IMR-90 (cell line): ENCODE measurements around the gene ZCCHC24. TPM values are rescaled to one million over a fixed set of nuclear protein-coding genes. Genes with fewer than 3 reads are reported as not detected.

Experiments used
- ATAC-seq: fragments of 200-7000 bp; cut with Tn5 transposase; 2 replicates; pipeline ENCODE4 v1.9.1; 2020; ENCODE audit warnings: low read depth, mild to moderate bottlenecking, moderate library complexity
- BruUV-seq: library from RNA; stranded (reverse); fragments of 400-500 nt; replicated peaks from 2 replicates; lab custom pipeline; 2021; lab: Mats Ljungman, UMichigan
- CTCF ChIA-PET: fragments of 300-600 bp; formaldehyde crosslinking; extraction: SDS; loops from one replicate; lab custom pipeline; 2021; ENCODE audit warnings: antibody characterized with exemption; lab: Yijun Ruan, JAX
- POLR2A ChIA-PET: fragments of 300-600 bp; sonication (Branson Sonifier 250); formaldehyde crosslinking; loops from one replicate; lab custom pipeline; 2022; ENCODE audit warnings: antibody characterized with exemption; ENCODE audit not compliant: unreplicated experiment; lab: Charles Lee
- DNase-seq: peaks from one replicate; pipeline ENCODE4 v3.0.0; 2013
- H2AFZ ChIP-seq: replicated peaks from 2 replicates; pipeline ENCODE3; 2013; ENCODE audit warnings: low read length, mild to moderate bottlenecking; ENCODE audit not compliant: poor library complexity
- H2AK5ac ChIP-seq: 2 replicates; pipeline ENCODE4 v1.6.1; 2013; ENCODE audit warnings: low read depth, low read length, inconsistent platforms
- H2AK9ac ChIP-seq: replicated peaks from 2 replicates; pipeline ENCODE3; 2013; ENCODE audit warnings: mild to moderate bottlenecking, low read depth, low read length, moderate library complexity; ENCODE audit not compliant: poor library complexity
- H2BK120ac ChIP-seq: 2 replicates; pipeline ENCODE4 v1.6.1; 2013; ENCODE audit warnings: low read depth, low read length, inconsistent platforms
- H2BK15ac ChIP-seq: 3 replicates; pipeline ENCODE4 v1.6.1; 2013; ENCODE audit warnings: low read depth, low read length, inconsistent platforms
- H2BK20ac ChIP-seq: 2 replicates; pipeline ENCODE4 v1.6.1; 2013; ENCODE audit warnings: low read depth, mild to moderate bottlenecking, inconsistent platforms, low read length, moderate library complexity
- H2BK5ac ChIP-seq: 2 replicates; pipeline ENCODE4 v1.6.1; 2013; ENCODE audit warnings: mild to moderate bottlenecking, low read depth, low read length, inconsistent platforms; ENCODE audit not compliant: poor library complexity, severe bottlenecking
- H3K14ac ChIP-seq: replicated peaks from 2 replicates; pipeline ENCODE4 v1.6.1; 2013; ENCODE audit warnings: low read depth, low read length, inconsistent platforms
- H3K18ac ChIP-seq: 2 replicates; pipeline ENCODE4 v1.6.1; 2013; ENCODE audit warnings: low read depth, low read length, control low read depth
- H3K23ac ChIP-seq: 2 replicates; pipeline ENCODE4 v1.6.1; 2013; ENCODE audit warnings: low read depth, low read length, inconsistent platforms
- H3K27ac ChIP-seq: 2 replicates; pipeline ENCODE4 v1.5.1; 2013; ENCODE audit warnings: mild to moderate bottlenecking, control low read depth, low read length; ENCODE audit not compliant: insufficient read depth
- H3K27me3 ChIP-seq: 2 replicates; pipeline ENCODE4 v1.6.1; 2013; ENCODE audit warnings: low read length; ENCODE audit not compliant: control insufficient read depth, insufficient read depth
- H3K36me3 ChIP-seq: 2 replicates; pipeline ENCODE4 v1.6.1; 2013; ENCODE audit warnings: low read length, mixed read lengths; ENCODE audit not compliant: control insufficient read depth, insufficient read depth
- H3K4ac ChIP-seq: 2 replicates; pipeline ENCODE4 v1.6.1; 2013; ENCODE audit warnings: low read depth, low read length, inconsistent platforms
- H3K4me1 ChIP-seq: 2 replicates; pipeline ENCODE4 v1.6.1; 2013; ENCODE audit warnings: low read length, mixed read lengths; ENCODE audit not compliant: control insufficient read depth, insufficient read depth
- H3K4me2 ChIP-seq: 2 replicates; pipeline ENCODE4 v1.6.1; 2013; ENCODE audit warnings: low read depth, mild to moderate bottlenecking, control low read depth, low read length, moderate library complexity
- H3K4me3 ChIP-seq: 2 replicates; pipeline ENCODE4 v1.5.1; 2013; ENCODE audit warnings: low read depth, mild to moderate bottlenecking, control low read depth, low read length, moderate library complexity; ENCODE audit not compliant: insufficient read depth
- H3K56ac ChIP-seq: 2 replicates; pipeline ENCODE4 v1.6.1; 2013; ENCODE audit warnings: low read length, inconsistent platforms; ENCODE audit not compliant: insufficient read depth; ENCODE audit errors: extremely low read depth
- H3K79me1 ChIP-seq, 2 experiments: 2 replicates each; pipeline ENCODE4 v1.6.1; 2013; ENCODE audit warnings: low read length in 2 of 2, inconsistent platforms in 1 of 2, low read depth in 1 of 2
- H3K9ac ChIP-seq: 2 replicates; pipeline ENCODE4 v1.6.1; 2013; ENCODE audit warnings: low read depth, low read length, control low read depth
- H3K9me1 ChIP-seq: 2 replicates; pipeline ENCODE4 v1.6.1; 2013; ENCODE audit warnings: low read length, inconsistent platforms; ENCODE audit not compliant: insufficient read depth
- H3K9me3 ChIP-seq: 2 replicates; pipeline ENCODE4 v1.6.1; 2013; ENCODE audit warnings: low read length; ENCODE audit not compliant: control insufficient read depth, insufficient read depth
- H4K20me1 ChIP-seq: 2 replicates; pipeline ENCODE4 v1.6.1; 2013; ENCODE audit warnings: low read length, inconsistent platforms; ENCODE audit not compliant: insufficient read depth
- H4K5ac ChIP-seq: 2 replicates; pipeline ENCODE4 v1.6.1; 2013; ENCODE audit warnings: mild to moderate bottlenecking, low read depth, low read length, control low read depth
- H4K8ac ChIP-seq, 2 experiments: 2 replicates each; pipeline ENCODE4 v1.6.1; 2013; ENCODE audit warnings: low read depth in 2 of 2, low read length in 2 of 2, control low read depth in 1 of 2, inconsistent platforms in 1 of 2
- H4K91ac ChIP-seq: 2 replicates; pipeline ENCODE4 v1.6.1; 2013; ENCODE audit warnings: low read depth, low read length, inconsistent platforms; ENCODE audit not compliant: insufficient read depth
- BHLHE40 ChIP-seq: fragments of 150-350 bp; IDR thresholded peaks from 2 replicates; pipeline ENCODE4 v1.6.1; 2016; ENCODE audit warnings: mild to moderate bottlenecking, low read depth, low read length
- FOS ChIP-seq: fragments of 150-350 bp; IDR thresholded peaks from 2 replicates; pipeline ENCODE4 v1.6.1; 2016; ENCODE audit warnings: low read depth, low read length
- MAFK ChIP-seq: IDR thresholded peaks from 2 replicates; pipeline ENCODE4 v1.6.1; 2012; ENCODE audit warnings: low read depth, low read length, improper control_type of control experiment
- NFE2L2 ChIP-seq: fragments of 150-350 bp; IDR thresholded peaks from 2 replicates; pipeline ENCODE4 v1.6.1; 2016; ENCODE audit warnings: low read depth, mild to moderate bottlenecking, low read length
- USF2 ChIP-seq: fragments of 150-350 bp; IDR thresholded peaks from 2 replicates; pipeline ENCODE4 v1.6.1; 2017; ENCODE audit warnings: mild to moderate bottlenecking, antibody characterized with exemption, low read length, low read depth
- WGBS, 2 experiments: methylation state at CpG; one replicate each; pipeline versions ENCODE4 v1.1.5 to v1.1.7; 2013; ENCODE audit warnings: missing lambda C conversion rate in 2 of 2; ENCODE audit not compliant: insufficient read length in 1 of 2; ENCODE audit errors: extremely low coverage in 2 of 2; 5-methylcytosine and 5-hydroxymethylcytosine counted together
- dilution Hi-C: fragments of 300-500 bp; cut with HindIII; formaldehyde crosslinking; loops from one replicate; pipeline ENCODE4 v1.14.3; 2018; ENCODE audit warnings: low sequenced_read_pairs; ENCODE audit not compliant: unreplicated experiment
- in situ Hi-C: fragments of 300-500 bp; cut with MboI; formaldehyde crosslinking; loops from 3 replicates; pipeline ENCODE4 v1.14.3; 2019; ENCODE audit warnings: low sequenced_read_pairs, inconsistent platforms, mixed read lengths
- intact Hi-C: fragments of 100-400 bp; cut with micrococcal nuclease; formaldehyde crosslinking; loops from 2 replicates; pipeline ENCODE4 v1.10.0; 2022
- polyA plus RNA-seq, 3 experiments: library from polyadenylated mRNA; depleted of rRNA; stranded (reverse); fragments of >200 nt; gene quantifications; 2 replicates each; pipeline ENCODE4 v1.2.3, GENCODE V29; 2012; ENCODE audit warnings: low replicate concordance in 1 of 3
- total RNA-seq: library from RNA; depleted of rRNA; stranded (reverse); fragments of >200 nt; gene quantifications from 2 replicates; pipeline ENCODE4 v1.2.3, GENCODE V29; 2012

Gene ZCCHC24
- total and polyA plus RNA-seq, 2 of the 4 experiments (the other 2 are of a cell fraction), result 15.1 to 25.9 TPM

GRCh38 chr10:79336739-79337138 is 108.7 kb downstream of the ZCCHC24 start:
- Histone ChIP-seq H2BK20ac (peak overlapping the region; percentile 59), H3K4me1 (peaks cover 5% of the 10 kb centered on the region; the same call in 1 of the 2 replicates), H4K91ac (peak overlapping the region; percentile 38; the same call in 1 of the 2 replicates), H3K27ac (no peak overlapping the region), H2BK120ac (peak overlapping the region; percentile 98), H3K36me3 (no peaks in the 10 kb centered on the region), H3K14ac (peak overlapping the region; percentile 77; the same call in 1 of the 2 replicates), H3K4me3 (no peak overlapping the region), H3K9me3 (no peaks in the 10 kb centered on the region), H2BK5ac (no peak overlapping the region), H3K4me2 (no peak overlapping the region), H3K4ac (peak overlapping the region; percentile 98; the same call in 1 of the 2 replicates), H3K18ac (peak overlapping the region; percentile 18; the same call in 1 of the 2 replicates), H3K79me1 (no peaks in the 10 kb centered on the region; a peak in 1 of 4 replicates), H3K23ac (peak overlapping the region; percentile 65; the same call in 1 of the 2 replicates), H3K9ac (no peak overlapping the region), H3K27me3 (no peaks in the 10 kb centered on the region), H2AK5ac (peak overlapping the region; percentile 92), H3K9me1 (peaks cover 10% of the 10 kb centered on the region; the same call in 1 of the 2 replicates), H3K56ac (no peak overlapping the region), H2AK9ac (peak overlapping the region; percentile 61), H2AFZ (peak overlapping the region; percentile 71), H4K8ac (peak overlapping the region in 1 of 2 experiments; percentile 37; a peak in 1 of 4 replicates), H4K5ac (no peak overlapping the region), H4K20me1 (no peaks in the 10 kb centered on the region), H2BK15ac (peak overlapping the region; percentile 52; the same call in 2 of the 3 replicates)
- DNase-seq, result no peak
- ChIA-PET POLR2A (no interaction called here), CTCF (interaction anchor here (0.6 kb wide), 1 partner anchor 429 kb away, joined by 7 read pairs; no protein-coding TSS in a partner anchor)
- intact Hi-C loops, result no loop called here
- in situ Hi-C loops, result no loop called here
- ATAC-seq, result peak; percentile 42; the same call in 1 of the 2 replicates
- TF ChIP-seq BHLHE40 (no peak), NFE2L2 (no peak), FOS (no peak), MAFK (no peak), USF2 (peak; percentile 21; the same call in 1 of the 2 replicates)
- no TSS peak for BruUV-seq
- 0% methylated on average over 1 of the region's 7 CpGs; no CpG with 5 or more reads in 1 of the 2 experiments for WGBS, 2 experiments
- dilution Hi-C loops, result no loop called here
